Measurements from ENCODE around the gene RHOC. TPM values are rescaled to one million over a fixed set of nuclear protein-coding genes. Genes with fewer than 3 reads are reported as not detected.

RHOC gene
- total RNA-seq, 1 experiment from 2014 or later, result 76.9 TPM

- DNase-seq (ENCODE audit: extremely low read depth, low read depth), result no peak
These were observed 3.2 kb downstream of the RHOC start for GRCh38 chr1:112703706-112704105.

- no peak for DNase-seq (ENCODE audit: extremely low read depth, low read depth)
These were observed 4.3 kb downstream of the RHOC start for GRCh38 chr1:112702420-112703261.

- no peak for DNase-seq (ENCODE audit: extremely low read depth, low read depth)
These were observed 4.9 kb downstream of the RHOC start for GRCh38 chr1:112702067-112702395.

- no peak for DNase-seq (ENCODE audit: extremely low read depth, low read depth)
These were observed 5.5 kb downstream of the RHOC start for GRCh38 chr1:112701227-112702066.

- peak; percentile 78 for DNase-seq (ENCODE audit: extremely low read depth, low read depth)
These were observed 6.4 kb downstream of the RHOC start for GRCh38 chr1:112700290-112701226.

- no peak for DNase-seq (ENCODE audit: extremely low read depth, low read depth)
These were observed 7.3 kb downstream of the RHOC start for GRCh38 chr1:112699425-112700144.

- DNase-seq (ENCODE audit: extremely low read depth, low read depth), result no peak
These were observed 8.3 kb downstream of the RHOC start for GRCh38 chr1:112698366-112699310.

- DNase-seq (ENCODE audit: extremely low read depth, low read depth), result no peak
These were observed 9.1 kb downstream of the RHOC start for GRCh38 chr1:112697781-112698201.

- no peak for DNase-seq (ENCODE audit: extremely low read depth, low read depth)
These were observed 10.2 kb downstream of the RHOC start for GRCh38 chr1:112696578-112697314.

GRCh38 chr1:112695276-112695675, 11.7 kb downstream of the RHOC start:
- DNase-seq (ENCODE audit: extremely low read depth, low read depth), result no peak

- DNase-seq (ENCODE audit: extremely low read depth, low read depth), result no peak
These were observed 12.5 kb downstream of the RHOC start for GRCh38 chr1:112694363-112694929.

GRCh38 chr1:112693821-112694220, 13.1 kb downstream of the RHOC start:
- no peak for DNase-seq (ENCODE audit: extremely low read depth, low read depth)

- no peak for DNase-seq (ENCODE audit: extremely low read depth, low read depth)
These were observed 14.2 kb downstream of the RHOC start for GRCh38 chr1:112692681-112693080.

- no peak for DNase-seq (ENCODE audit: extremely low read depth, low read depth)
These were observed 17.1 kb downstream of the RHOC start for GRCh38 chr1:112689842-112690237.

- no peak for DNase-seq (ENCODE audit: extremely low read depth, low read depth)
These were observed 17.6 kb downstream of the RHOC start for GRCh38 chr1:112689196-112689841.

- no peak for DNase-seq (ENCODE audit: extremely low read depth, low read depth)
These were observed 18.1 kb downstream of the RHOC start for GRCh38 chr1:112688781-112689193.

- no peak for DNase-seq (ENCODE audit: extremely low read depth, low read depth)
These were observed 19.0 kb downstream of the RHOC start for GRCh38 chr1:112687785-112688496.

Data from NCI-H460 (cell line).